Measurements from ENCODE around the gene UBE2Z.

The UBE2Z gene

GRCh38 chr17:48925251-48925990 lies 17.2 kb downstream of the UBE2Z start:
- Histone ChIP-seq H3K4me3 (replicated peaks; ENCODE audit: insufficient read depth, low read length) (no peak overlapping the region), H3K27ac (replicated peaks) (no peak overlapping the region), H3K27me3 (ENCODE audit: insufficient read depth, poor library complexity, severe bottlenecking) (no peaks in the 10 kb centered on the region)
- DNase-seq (ENCODE audit: low read depth in 1 of 2, low spot score in 1 of 2): no peak
- TF ChIP-seq SPI1 (IDR thresholded peaks at IDR 0.05; ENCODE audit: borderline replicate concordance, low read depth) (no peak), CTCF (IDR thresholded peaks at IDR 0.05; ENCODE audit: insufficient read depth, low read length) (no peak), POLR2AphosphoS5 (IDR thresholded peaks at IDR 0.05; ENCODE audit: low read depth) (no peak), REST (IDR thresholded peaks at IDR 0.05; ENCODE audit: insufficient replicate concordance, low read depth) (no peak), GABPA (IDR thresholded peaks at IDR 0.05; ENCODE audit: low read depth) (no peak)

GRCh38 chr17:48925991-48926342 lies 17.8 kb downstream of the UBE2Z start:
- H3K27me3 ChIP-seq (ENCODE audit: insufficient read depth, poor library complexity, severe bottlenecking): no peaks in the 10 kb centered on the region
- TF ChIP-seq SPI1 (IDR thresholded peaks at IDR 0.05; ENCODE audit: borderline replicate concordance, low read depth) (no peak), REST (IDR thresholded peaks at IDR 0.05; ENCODE audit: insufficient replicate concordance, low read depth) (no peak), CTCF (IDR thresholded peaks at IDR 0.05; ENCODE audit: insufficient read depth, low read length) (no peak), GABPA (IDR thresholded peaks at IDR 0.05; ENCODE audit: low read depth) (no peak), POLR2AphosphoS5 (IDR thresholded peaks at IDR 0.05; ENCODE audit: low read depth) (no peak)

GRCh38 chr17:48927978-48928745 lies 20.0 kb downstream of the UBE2Z start:
- H3K4me3 ChIP-seq (replicated peaks; ENCODE audit: insufficient read depth, low read length): no peak overlapping the region
- H3K27me3 ChIP-seq (ENCODE audit: insufficient read depth, poor library complexity, severe bottlenecking): no peaks in the 10 kb centered on the region
- DNase-seq (ENCODE audit: low read depth in 1 of 2, low spot score in 1 of 2): no peak
- no peak for TF ChIP-seq SPI1 (IDR thresholded peaks at IDR 0.05; ENCODE audit: borderline replicate concordance, low read depth)
- TF ChIP-seq CTCF (IDR thresholded peaks at IDR 0.05; ENCODE audit: insufficient read depth, low read length): no peak
- no peak for TF ChIP-seq REST (IDR thresholded peaks at IDR 0.05; ENCODE audit: insufficient replicate concordance, low read depth)
- TF ChIP-seq GABPA (IDR thresholded peaks at IDR 0.05; ENCODE audit: low read depth): no peak
- TF ChIP-seq POLR2AphosphoS5 (IDR thresholded peaks at IDR 0.05; ENCODE audit: low read depth): no peak
- H3K27ac ChIP-seq (replicated peaks): no peak overlapping the region

More at GRCh38 chr17:48925991-48926342, 17.8 kb downstream of the UBE2Z start:
- DNase-seq (ENCODE audit: low read depth in 1 of 2, low spot score in 1 of 2): no peak
- H3K27ac ChIP-seq (replicated peaks): no peak overlapping the region
- no peak overlapping the region for H3K4me3 ChIP-seq (replicated peaks; ENCODE audit: insufficient read depth, low read length)
